Activated T-cell treated with anti-CD3 and anti-CD28 coated beads, Interleukin-2, amount 50 U/mL, for 1 hour (primary cell): ENCODE data around the gene LONRF3.

ENCODE experiments used
- DNase-seq: peaks from one replicate; pipeline ENCODE4 v3.0.0-alpha.2; 2020

The LONRF3 gene

GRCh38 chrX:118974088-118974907 is at the start of gene LONRF3:
LONRF3 (plus strand) TSS chrX:118974618; CDS start chrX:118974781, 163 bp downstream.
- peak; percentile 68 for DNase-seq

GRCh38 chrX:118928151-118928550 is 46.3 kb upstream of the LONRF3 start:
- no peak for DNase-seq

DNA sequence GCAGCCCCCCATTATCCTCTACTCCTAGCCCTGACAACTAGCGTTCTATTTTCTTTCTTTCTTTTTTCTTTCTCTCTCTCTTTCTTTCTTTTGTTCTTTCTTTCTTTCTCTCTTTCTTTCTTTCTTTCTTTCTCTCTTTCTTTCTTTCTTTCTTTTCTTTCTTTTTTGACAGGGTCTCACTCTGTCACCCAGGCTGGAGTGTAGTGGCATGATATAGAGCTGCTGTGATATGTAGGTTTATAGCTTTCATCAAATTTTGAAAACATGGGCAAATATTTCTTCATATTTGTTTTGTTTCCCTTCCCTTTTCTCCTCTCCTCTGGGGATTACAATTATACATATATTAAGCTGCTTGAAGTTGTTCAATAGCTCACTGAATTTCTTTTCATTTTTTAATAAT is 39.1 kb upstream of the LONRF3 start:
- DNase-seq, result no peak

- DNase-seq, result no peak
Measured at GRCh38 chrX:118941147-118941546, 33.3 kb upstream of the LONRF3 start.

DNA sequence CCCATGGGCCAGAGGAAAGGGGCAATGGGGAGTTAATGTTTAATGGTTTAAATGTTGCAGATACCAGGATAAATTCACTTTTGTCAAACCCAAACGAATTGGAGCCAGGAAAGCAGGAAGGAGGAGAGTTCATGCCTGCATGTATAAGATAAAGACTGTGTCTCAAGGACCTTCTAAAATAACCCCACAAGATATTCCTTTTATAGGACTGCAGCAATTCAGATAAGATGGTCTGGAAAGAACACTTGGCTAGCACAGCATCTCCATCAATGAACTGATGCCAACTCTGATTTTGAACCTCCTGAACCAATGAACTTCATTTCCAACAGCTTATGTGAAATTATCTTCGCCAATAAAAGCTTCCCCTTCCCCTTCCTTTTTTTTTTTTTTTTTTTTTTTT is 31.3 kb upstream of the LONRF3 start:
- no peak for DNase-seq

GRCh38 chrX:118945921-118946320 is 28.5 kb upstream of the LONRF3 start:
- DNase-seq, result no peak

- DNase-seq, result no peak
Measured at GRCh38 chrX:118948270-118948669, 26.1 kb upstream of the LONRF3 start.

GRCh38 chrX:118961866-118962560 is 12.4 kb upstream of the LONRF3 start:
- no peak for DNase-seq

DNA sequence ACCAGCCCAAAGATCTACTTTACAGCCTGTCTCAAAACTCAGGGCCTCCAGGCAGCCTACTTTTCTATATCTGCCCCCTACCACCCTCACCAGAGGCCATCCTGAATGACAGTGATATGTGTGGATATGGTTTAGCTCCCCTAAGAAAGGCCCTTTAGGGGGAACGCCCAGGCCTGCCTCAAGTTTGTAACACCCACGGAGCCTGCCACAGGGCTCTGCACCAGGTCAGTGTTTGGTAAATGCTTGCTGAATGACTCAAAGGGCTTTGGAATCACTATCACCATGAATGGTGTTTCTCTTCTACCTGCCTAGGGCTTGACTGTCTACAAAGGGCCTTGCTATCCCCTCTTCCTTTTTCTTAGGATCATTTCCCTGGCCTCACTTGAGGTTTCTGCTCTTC is 11.3 kb upstream of the LONRF3 start:
- DNase-seq, result no peak

GRCh38 chrX:118964252-118964651 is 10.2 kb upstream of the LONRF3 start:
- no peak for DNase-seq

- DNase-seq, result no peak
Measured at GRCh38 chrX:118965395-118965794, 9.0 kb upstream of the LONRF3 start.

GRCh38 chrX:118968031-118968430 is 6.4 kb upstream of the LONRF3 start:
- no peak for DNase-seq

DNA sequence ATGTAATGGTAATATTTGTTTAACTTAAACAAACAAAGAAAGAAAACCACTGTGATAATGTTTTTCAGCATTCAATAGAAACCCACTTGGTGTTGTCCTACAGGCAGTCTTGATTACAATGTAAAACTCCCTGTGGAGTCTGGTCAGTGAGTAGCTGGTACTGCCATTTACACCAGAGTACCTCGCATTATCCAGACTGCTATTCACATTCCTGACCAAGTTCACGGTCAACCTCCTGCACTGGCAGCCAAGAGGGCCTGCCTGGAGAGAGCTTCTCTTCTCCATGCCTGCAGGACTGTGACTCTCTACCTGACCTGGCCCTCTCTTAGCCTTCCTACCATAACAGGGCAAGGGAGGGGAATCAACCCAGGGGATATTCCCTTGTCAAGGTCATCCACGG is 2.9 kb upstream of the LONRF3 start:
- no peak for DNase-seq

DNA sequence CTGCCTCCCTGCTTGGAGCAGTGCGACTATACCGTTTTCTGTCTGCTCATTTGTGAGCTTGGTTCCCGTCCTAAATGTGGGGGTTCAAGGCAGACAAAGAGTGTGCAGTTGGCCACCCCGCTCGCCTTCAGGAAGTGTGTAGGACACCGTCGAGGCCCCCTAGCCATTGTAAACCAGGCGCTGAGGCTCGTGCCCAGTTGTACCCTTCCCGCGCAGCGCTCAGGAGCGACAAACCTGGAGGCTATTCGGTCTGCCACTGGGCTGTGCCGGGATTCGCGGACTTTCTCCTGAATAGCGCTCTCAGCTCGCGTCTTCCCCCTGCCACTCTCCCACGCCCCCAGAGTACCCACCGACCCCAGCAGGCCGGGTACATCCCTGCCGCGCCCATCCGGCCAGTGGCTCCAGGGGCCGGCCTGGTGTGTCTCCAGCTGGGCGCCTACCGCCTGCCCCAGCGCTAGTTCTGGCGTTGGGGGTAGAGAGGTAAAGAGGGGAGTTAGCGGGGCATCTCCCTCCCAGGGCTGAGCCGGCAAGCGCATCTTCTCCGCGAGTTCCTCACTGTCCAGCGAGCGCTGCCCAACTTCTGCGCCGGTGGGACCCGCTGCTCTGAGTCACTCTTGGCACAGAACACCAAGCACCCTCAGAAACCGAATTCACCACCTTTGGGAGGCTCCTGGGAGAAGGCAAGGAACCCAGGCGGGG is 880 bp upstream of the LONRF3 start:
- DNase-seq, result peak; percentile 20

DNA sequence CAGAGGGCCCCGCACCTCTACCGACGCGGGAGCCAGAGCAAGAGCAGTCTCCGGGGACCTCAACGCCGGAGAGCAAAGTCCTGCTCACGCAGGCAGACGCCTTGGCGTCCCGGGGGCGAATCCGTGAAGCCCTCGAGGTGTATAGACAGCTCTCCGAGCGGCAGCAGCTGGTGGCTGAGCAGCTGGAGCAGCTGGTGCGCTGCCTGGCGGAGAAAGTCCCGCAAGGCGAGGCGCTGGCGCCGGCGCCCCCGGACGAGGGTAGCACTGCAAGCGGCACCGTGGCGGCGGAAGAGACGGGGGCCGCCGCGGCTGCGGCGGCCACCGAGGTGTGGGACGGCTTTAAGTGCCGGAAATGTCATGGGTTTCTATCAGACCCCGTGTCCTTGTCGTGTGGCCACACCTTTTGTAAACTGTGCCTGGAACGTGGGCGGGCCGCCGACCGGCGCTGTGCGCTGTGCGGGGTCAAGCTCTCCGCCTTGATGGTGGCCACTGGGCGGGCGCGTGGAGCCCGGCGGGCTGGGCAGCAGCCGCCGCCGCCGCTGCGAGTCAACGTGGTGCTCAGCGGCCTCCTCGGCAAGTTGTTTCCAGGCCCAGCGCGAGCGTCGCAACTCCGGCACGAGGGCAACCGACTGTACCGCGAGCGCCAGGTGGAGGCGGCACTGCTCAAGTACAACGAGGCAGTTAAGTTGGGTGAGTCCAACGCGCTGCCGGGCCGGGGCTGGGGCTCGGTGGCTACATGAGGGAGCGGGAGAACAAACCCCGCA is 672 bp downstream of the LONRF3 start:
- DNase-seq, result peak; percentile 66

- peak; percentile 74 for DNase-seq
Measured at GRCh38 chrX:118975831-118976598, 1.6 kb downstream of the LONRF3 start.

GRCh38 chrX:118976599-118977340 is 2.4 kb downstream of the LONRF3 start:
- DNase-seq, result peak; percentile 40

DNA sequence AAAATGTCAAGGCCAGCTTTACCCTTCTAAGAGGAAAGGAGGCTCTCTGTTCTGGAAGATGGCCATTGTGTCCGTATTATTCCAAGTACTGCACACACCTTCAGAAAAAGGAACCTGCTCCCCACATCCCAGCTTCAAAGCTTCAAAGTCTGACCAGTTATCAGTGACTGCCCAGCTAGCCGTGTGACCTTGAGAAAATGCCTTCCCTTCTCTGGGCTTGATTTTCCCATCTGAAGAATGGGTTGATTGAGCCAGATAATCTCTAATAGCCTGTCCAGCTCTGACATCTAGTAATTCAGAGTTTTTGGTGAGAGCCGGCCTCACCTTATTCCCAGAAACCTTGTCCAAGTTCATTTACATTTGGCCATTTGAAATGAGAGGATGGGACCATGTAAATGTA is 3.0 kb downstream of the LONRF3 start:
- no peak for DNase-seq

- no peak for DNase-seq
Measured at GRCh38 chrX:118978451-118978850, 4.0 kb downstream of the LONRF3 start.

GRCh38 chrX:118980761-118981160 is 6.3 kb downstream of the LONRF3 start:
- no peak for DNase-seq

GRCh38 chrX:118983513-118983912 is 9.1 kb downstream of the LONRF3 start:
- no peak for DNase-seq
